Hair follicle dermal papilla cell (primary cell): ENCODE results near the gene TEAD1. TPM values are rescaled to one million over a fixed set of nuclear protein-coding genes. Genes with fewer than 3 reads are reported as not detected.

Source experiments
- small RNA-seq: library from RNA; depleted of rRNA; stranded (forward); fragments of <200 nt; gene quantifications from one replicate; pipeline ENCODE3, GENCODE V24; 2012
- total RNA-seq: library from RNA; depleted of rRNA; stranded (reverse); fragments of >200 nt; gene quantifications from 2 replicates; pipeline ENCODE4 v1.2.3, GENCODE V29; 2012

The TEAD1 gene
- total RNA-seq: 332 and 365 TPM in 2 replicates

GRCh38 chr11:12673924-12674570 is at the start of gene TEAD1:
TEAD1 (plus strand) TSS chr11:12674421.

Small RNA genes lying within 50 kb of the gene (small RNA-seq; reads per million reads assigned to genes)
- gene RF00424: not detected
